Vagina (tissue), 2 donors: ENCODE data around the gene OR51F1. TPM values are rescaled to one million over a fixed set of nuclear protein-coding genes. Genes with fewer than 3 reads are reported as not detected.
"Not testable (repeated sequence)": the region's sequence is repeated elsewhere in the genome, so short reads cannot be mapped to it uniquely, and the experiment has no call there.

ENCODE experiments used
- DNase-seq, 2 donors: peaks; one replicate each; pipeline ENCODE4 v3.0.0-alpha.2; 2017; ENCODE audit errors: extremely low spot score in 2 of 2
- H3K27ac ChIP-seq: fragments of 200-600 bp; sonication (generic); one replicate; pipeline ENCODE4 v1.5.1; 2019
- H3K27me3 ChIP-seq: fragments of 200-600 bp; sonication (generic); one replicate; pipeline ENCODE4 v1.5.1; 2019
- H3K36me3 ChIP-seq, 2 donors: fragments of 200-600 bp; sonication (generic); one replicate each; pipeline ENCODE4 v1.5.1; 2017 to 2019
- H3K4me1 ChIP-seq: fragments of 200-600 bp; sonication (generic); one replicate; pipeline ENCODE4 v1.5.1; 2019
- H3K4me3 ChIP-seq, 2 donors: fragments of 200-600 bp; sonication (generic); 1 replicate in 1 of 2; 2 replicates in 1 of 2; pipeline ENCODE4 v1.5.1; 2016 to 2019
- H3K9me3 ChIP-seq: fragments of 200-600 bp; sonication (generic); one replicate; pipeline ENCODE4 v1.5.1; 2019
- CTCF ChIP-seq, 3 experiments: fragments of 450-650 bp in 2 of 3; fragments of 200-600 bp in 1 of 3; sonication (generic) in 1 of 3; IDR thresholded peaks; one replicate each; pipeline ENCODE4 v1.5.1; 2017 to 2019; ENCODE audit warnings: antibody characterized with exemption in 3 of 3, mild to moderate bottlenecking in 2 of 3, moderate library complexity in 2 of 3
- POLR2A ChIP-seq, 2 donors: fragments of 450-650 bp; IDR thresholded peaks; one replicate each; pipeline ENCODE4 v1.6.1; 2017; ENCODE audit warnings: antibody characterized with exemption in 2 of 2, mild to moderate bottlenecking in 2 of 2, moderate library complexity in 2 of 2
- POLR2AphosphoS5 ChIP-seq, 2 donors: sonication (generic); formaldehyde crosslinking; IDR thresholded peaks; one replicate each; pipeline ENCODE4 v1.9.0; 2017; ENCODE audit warnings: antibody characterized with exemption in 2 of 2, mild to moderate bottlenecking in 2 of 2, low read depth in 1 of 2; ENCODE audit not compliant: insufficient read depth in 1 of 2
- intact Hi-C: fragments of 100-400 bp; cut with DNase I; formaldehyde crosslinking; loops from one replicate; pipeline ENCODE4 v1.15.1; 2023
- total RNA-seq: library from RNA; depleted of rRNA; stranded (reverse); fragments of >200 nt; gene quantifications from one replicate; pipeline ENCODE4 v1.2.3, GENCODE V29; 2016

The OR51F1 gene
- total RNA-seq: not detected

- DNase-seq: no peak
- H3K36me3 ChIP-seq: no peaks in the 10 kb centered on the region
- H3K4me3 ChIP-seq: no peak within 1 kb of the TSS
- intact Hi-C loops: no loop called here
- H3K9me3 ChIP-seq: no peaks in the 10 kb centered on the region
- no peaks in the 10 kb centered on the region for H3K4me1 ChIP-seq
- no peak within 1 kb of the TSS for H3K27ac ChIP-seq
- H3K27me3 ChIP-seq: no peaks in the 10 kb centered on the region
- no peak for TF ChIP-seq CTCF (IDR thresholded peaks at IDR 0.05)
- TF ChIP-seq POLR2A (IDR thresholded peaks at IDR 0.05): no peak
- TF ChIP-seq POLR2AphosphoS5 (IDR thresholded peaks at IDR 0.05; ENCODE audit: insufficient read depth in 1 of 2, low read depth in 1 of 2): no peak
Observed at GRCh38 chr11:4769838-4770237, at the start of gene OR51F1. Gene OR51F1, minus strand, starts transcription at chr11:4769938. Its CDS starts 0 bp downstream, at chr11:4769938.

GRCh38 chr11:4809246-4809645 is 39.5 kb upstream of the OR51F1 start:
- Histone ChIP-seq H3K4me3 (no peak overlapping the region), H3K27me3 (no peaks in the 10 kb centered on the region), H3K9me3 (no peaks in the 10 kb centered on the region), H3K27ac (no peak overlapping the region), H3K36me3 (no peaks in the 10 kb centered on the region), H3K4me1 (no peaks in the 10 kb centered on the region)
- DNase-seq: no peak
- intact Hi-C loops: no loop called here
- TF ChIP-seq POLR2AphosphoS5 (IDR thresholded peaks at IDR 0.05; ENCODE audit: insufficient read depth in 1 of 2, low read depth in 1 of 2): no peak
- TF ChIP-seq CTCF (IDR thresholded peaks at IDR 0.05): no peak
- TF ChIP-seq POLR2A (IDR thresholded peaks at IDR 0.05): no peak

- no peaks in the 10 kb centered on the region for H3K36me3 ChIP-seq
- H3K4me3 ChIP-seq: no peak overlapping the region
- H3K4me1 ChIP-seq: no peaks in the 10 kb centered on the region
- intact Hi-C loops: no loop called here
- no peaks in the 10 kb centered on the region for H3K9me3 ChIP-seq
- no peak overlapping the region for H3K27ac ChIP-seq
- no peak for DNase-seq
- TF ChIP-seq POLR2AphosphoS5 (IDR thresholded peaks at IDR 0.05; ENCODE audit: insufficient read depth in 1 of 2, low read depth in 1 of 2) (no peak), POLR2A (IDR thresholded peaks at IDR 0.05) (no peak), CTCF (IDR thresholded peaks at IDR 0.05) (no peak)
- H3K27me3 ChIP-seq: no peaks in the 10 kb centered on the region
Observed at GRCh38 chr11:4808476-4808875, 38.7 kb upstream of the OR51F1 start.

GRCh38 chr11:4804280-4804679 is 34.5 kb upstream of the OR51F1 start, which contains the start of gene OR52R1:
Gene OR52R1, minus strand, starts transcription at chr11:4804380. Its CDS starts 0 bp downstream, at chr11:4804380.
- intact Hi-C loops: no loop called here
- no peak within 1 kb of the TSS for H3K27ac ChIP-seq

GRCh38 chr11:4801316-4801715 is 31.6 kb upstream of the OR51F1 start:
- H3K9me3 ChIP-seq, intact Hi-C loops, H3K27me3 ChIP-seq, DNase-seq, H3K4me1 ChIP-seq, H3K36me3 ChIP-seq, H3K4me3 ChIP-seq, H3K27ac ChIP-seq: not testable (repeated sequence)

More at GRCh38 chr11:4804280-4804679, 34.5 kb upstream of the OR51F1 start, which contains the start of gene OR52R1:
- H3K36me3 ChIP-seq: no peaks in the 10 kb centered on the region
- H3K27me3 ChIP-seq: no peaks in the 10 kb centered on the region
- H3K4me1 ChIP-seq: no peaks in the 10 kb centered on the region
- no peak for TF ChIP-seq CTCF (IDR thresholded peaks at IDR 0.05)
- H3K4me3 ChIP-seq: no peak within 1 kb of the TSS
- H3K9me3 ChIP-seq: no peaks in the 10 kb centered on the region
- no peak for DNase-seq
